HEK293 (cell line): ENCODE data around the gene ATG10.

Experiments used
- CTCF ChIP-seq: fragments of 450-650 bp; formaldehyde crosslinking; IDR thresholded peaks from 2 replicates; pipeline ENCODE4 v1.5.1; 2016; ENCODE audit warnings: missing biosample characterization, missing genetic modification characterization
- PRDM4 ChIP-seq: fragments of 450-650 bp; formaldehyde crosslinking; IDR thresholded peaks from 2 replicates; pipeline ENCODE4 v1.5.1; 2017; ENCODE audit warnings: missing biosample characterization, missing genetic modification characterization
- SETDB1 ChIP-seq: IDR thresholded peaks from one replicate; pipeline ENCODE4 v1.6.1; 2017; ENCODE audit warnings: mild to moderate bottlenecking, low read length, moderate library complexity, mixed read lengths; ENCODE audit not compliant: insufficient read length
- SP3 ChIP-seq: fragments of 450-650 bp; formaldehyde crosslinking; IDR thresholded peaks from 2 replicates; pipeline ENCODE4 v1.5.1; 2016; ENCODE audit warnings: missing biosample characterization, missing genetic modification characterization
- WT1 ChIP-seq: fragments of 450-650 bp; formaldehyde crosslinking; IDR thresholded peaks from 2 replicates; pipeline ENCODE4 v1.5.1; 2016; ENCODE audit warnings: missing biosample characterization, missing genetic modification characterization
- YY2 ChIP-seq: fragments of 450-650 bp; formaldehyde crosslinking; IDR thresholded peaks from 2 replicates; pipeline ENCODE4 v1.5.1; 2016; ENCODE audit warnings: missing biosample characterization, missing genetic modification characterization
- ZNF114 ChIP-seq: fragments of 450-650 bp; formaldehyde crosslinking; IDR thresholded peaks from 2 replicates; pipeline ENCODE4 v1.5.0; 2017; ENCODE audit warnings: missing biosample characterization, missing genetic modification characterization
- ZNF202 ChIP-seq: fragments of 450-650 bp; formaldehyde crosslinking; IDR thresholded peaks from 2 replicates; pipeline ENCODE4 v1.5.1; 2016; ENCODE audit warnings: missing biosample characterization, missing genetic modification characterization, borderline replicate concordance
- ZNF274 ChIP-seq, 2 experiments: fragments of 200-500 bp in 1 of 2; fragments of 450-650 bp in 1 of 2; sonication (Bioruptor generic) in 1 of 2; formaldehyde crosslinking in 1 of 2; IDR thresholded peaks; 2 replicates each; pipeline versions ENCODE4 v1.5.1 to v1.6.1; 2014 to 2016; ENCODE audit warnings: borderline replicate concordance in 1 of 2, inconsistent platforms in 1 of 2, low read length in 1 of 2, missing biosample characterization in 1 of 2, missing genetic modification characterization in 1 of 2
- TF ChIP-seq, protein P1 (sequence below): fragments of 450-650 bp; formaldehyde crosslinking; conservative IDR thresholded peaks from 2 replicates; pipeline ENCODE4 v1.5.1; 2016; ENCODE audit warnings: low read depth, missing biosample characterization, missing genetic modification characterization

GRCh38 chr5:81963544-81963943 is 8.3 kb upstream of the ATG10 start:
- TF ChIP-seq SETDB1 (no peak), YY2 (tag by site-specific recombination) (no peak), PRDM4 (no peak), ZNF114 (tag by site-specific recombination) (no peak), ZNF202 (no peak), CTCF (tag by site-specific recombination) (no peak), SP3 (tag by site-specific recombination) (no peak), ZNF274 (IDR thresholded peaks at IDR 0.05; ENCODE audit: low read length) (no peak), ZNF274 (tag by site-specific recombination; IDR thresholded peaks at IDR 0.05; ENCODE audit: borderline replicate concordance) (no peak), WT1 (tag by site-specific recombination) (no peak)
- TF ChIP-seq, protein P1, sequence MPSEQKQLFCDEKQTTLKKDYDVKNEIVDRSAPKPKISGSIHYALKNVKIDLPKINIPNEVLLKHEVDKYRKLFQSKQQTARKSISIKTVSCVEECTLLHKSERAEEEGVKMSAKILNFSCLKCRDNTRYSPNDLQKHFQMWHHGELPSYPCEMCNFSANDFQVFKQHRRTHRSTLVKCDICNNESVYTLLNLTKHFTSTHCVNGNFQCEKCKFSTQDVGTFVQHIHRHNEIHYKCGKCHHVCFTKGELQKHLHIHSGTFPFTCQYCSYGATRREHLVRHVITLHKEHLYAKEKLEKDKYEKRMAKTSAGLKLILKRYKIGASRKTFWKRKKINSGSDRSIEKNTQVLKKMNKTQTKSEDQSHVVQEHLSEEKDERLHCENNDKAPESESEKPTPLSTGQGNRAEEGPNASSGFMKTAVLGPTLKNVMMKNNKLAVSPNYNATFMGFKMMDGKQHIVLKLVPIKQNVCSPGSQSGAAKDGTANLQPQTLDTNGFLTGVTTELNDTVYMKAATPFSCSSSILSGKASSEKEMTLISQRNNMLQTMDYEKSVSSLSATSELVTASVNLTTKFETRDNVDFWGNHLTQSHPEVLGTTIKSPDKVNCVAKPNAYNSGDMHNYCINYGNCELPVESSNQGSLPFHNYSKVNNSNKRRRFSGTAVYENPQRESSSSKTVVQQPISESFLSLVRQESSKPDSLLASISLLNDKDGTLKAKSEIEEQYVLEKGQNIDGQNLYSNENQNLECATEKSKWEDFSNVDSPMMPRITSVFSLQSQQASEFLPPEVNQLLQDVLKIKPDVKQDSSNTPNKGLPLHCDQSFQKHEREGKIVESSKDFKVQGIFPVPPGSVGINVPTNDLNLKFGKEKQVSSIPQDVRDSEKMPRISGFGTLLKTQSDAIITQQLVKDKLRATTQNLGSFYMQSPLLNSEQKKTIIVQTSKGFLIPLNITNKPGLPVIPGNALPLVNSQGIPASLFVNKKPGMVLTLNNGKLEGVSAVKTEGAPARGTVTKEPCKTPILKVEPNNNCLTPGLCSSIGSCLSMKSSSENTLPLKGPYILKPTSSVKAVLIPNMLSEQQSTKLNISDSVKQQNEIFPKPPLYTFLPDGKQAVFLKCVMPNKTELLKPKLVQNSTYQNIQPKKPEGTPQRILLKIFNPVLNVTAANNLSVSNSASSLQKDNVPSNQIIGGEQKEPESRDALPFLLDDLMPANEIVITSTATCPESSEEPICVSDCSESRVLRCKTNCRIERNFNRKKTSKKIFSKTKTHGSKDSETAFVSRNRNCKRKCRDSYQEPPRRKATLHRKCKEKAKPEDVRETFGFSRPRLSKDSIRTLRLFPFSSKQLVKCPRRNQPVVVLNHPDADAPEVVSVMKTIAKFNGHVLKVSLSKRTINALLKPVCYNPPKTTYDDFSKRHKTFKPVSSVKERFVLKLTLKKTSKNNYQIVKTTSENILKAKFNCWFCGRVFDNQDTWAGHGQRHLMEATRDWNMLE: no peak
